Panc1 (cell line): ENCODE results near the gene BCL2L11. TPM values are rescaled to one million over a fixed set of nuclear protein-coding genes. Genes with fewer than 3 reads are reported as not detected.

Source experiments
- ATAC-seq: fragments of 200-7000 bp; cut with Tn5 transposase; 2 replicates; pipeline ENCODE4 v1.9.1; 2020; ENCODE audit warnings: mild to moderate bottlenecking, moderate library complexity
- BruUV-seq: library from RNA; stranded (reverse); fragments of 400-500 nt; replicated peaks from 2 replicates; lab custom pipeline; 2021; lab: Mats Ljungman, UMichigan
- CTCF ChIA-PET: fragments of 300-600 bp; sonication (Branson Sonifier 250); formaldehyde crosslinking; loops from one replicate; lab custom pipeline; 2022; ENCODE audit warnings: antibody characterized with exemption; lab: Charles Lee
- POLR2A ChIA-PET: fragments of 300-600 bp; sonication (Branson Sonifier 250); formaldehyde crosslinking; loops from one replicate; lab custom pipeline; 2022; ENCODE audit warnings: antibody characterized with exemption; lab: Charles Lee
- DNase-seq: peaks from one replicate; pipeline ENCODE4 v3.0.0-alpha.2; 2010; ENCODE audit warnings: low read depth, low spot score
- H3K27ac ChIP-seq: 2 replicates; pipeline ENCODE4 v1.5.1; 2011; ENCODE audit warnings: mild to moderate bottlenecking, low read length, inconsistent platforms
- H3K27me3 ChIP-seq: fragments of 200-500 bp; sonication (Bioruptor generic); 2 replicates; pipeline ENCODE4 v1.6.0; 2014; ENCODE audit warnings: low read length, inconsistent platforms; ENCODE audit not compliant: control insufficient read depth, insufficient read depth
- H3K36me3 ChIP-seq: fragments of 200-500 bp; sonication (Bioruptor generic); 2 replicates; pipeline ENCODE4 v1.5.1; 2014; ENCODE audit warnings: inconsistent platforms, mild to moderate bottlenecking, low read length, moderate library complexity; ENCODE audit not compliant: control insufficient read depth, insufficient read depth
- H3K4me1 ChIP-seq: 2 replicates; pipeline ENCODE4 v1.5.1; 2011; ENCODE audit warnings: inconsistent platforms, mild to moderate bottlenecking, low read length, moderate library complexity; ENCODE audit not compliant: control insufficient read depth, insufficient read depth
- H3K4me3 ChIP-seq, 2 experiments: 2 replicates each; pipeline ENCODE4 v1.5.1; 2011 to 2012; ENCODE audit warnings: low read depth in 2 of 2, low read length in 2 of 2, mild to moderate bottlenecking in 2 of 2, inconsistent platforms in 1 of 2, moderate library complexity in 1 of 2
- H3K9me3 ChIP-seq: fragments of 200-500 bp; sonication (Bioruptor generic); 2 replicates; pipeline ENCODE4 v1.5.1; 2014; ENCODE audit warnings: low read depth, mild to moderate bottlenecking, inconsistent platforms, low read length, moderate library complexity; ENCODE audit not compliant: control insufficient read depth, insufficient read depth
- CTCF ChIP-seq: fragments of 450-650 bp; IDR thresholded peaks from 2 replicates; pipeline ENCODE4 v1.5.1; 2017; ENCODE audit warnings: mild to moderate bottlenecking
- POLR2AphosphoS5 ChIP-seq: IDR thresholded peaks from 2 replicates; pipeline ENCODE4 v1.6.1; 2012; ENCODE audit warnings: mild to moderate bottlenecking, low read depth, low read length, moderate library complexity
- REST ChIP-seq, 2 experiments: IDR thresholded peaks; 2 replicates each; pipeline ENCODE4 v1.6.1; 2011 to 2012; ENCODE audit warnings: low read depth in 2 of 2, control low read depth in 1 of 2, low read length in 1 of 2, mild to moderate bottlenecking in 1 of 2, moderate library complexity in 1 of 2; ENCODE audit not compliant: insufficient read depth in 1 of 2
- SIN3A ChIP-seq: IDR thresholded peaks from 2 replicates; pipeline ENCODE4 v1.6.1; 2012; ENCODE audit warnings: low read depth, mild to moderate bottlenecking, low read length, moderate library complexity, borderline replicate concordance; ENCODE audit not compliant: insufficient read depth
- TCF7L2 ChIP-seq: IDR thresholded peaks from 2 replicates; pipeline ENCODE4 v1.6.1; 2011; ENCODE audit warnings: mild to moderate bottlenecking, low read depth, low read length, inconsistent platforms
- in situ Hi-C: cut with HindIII; loops from 2 replicates; pipeline ENCODE4 v1.10.0; 2016; ENCODE audit warnings: low sequenced_read_pairs, low pct_unique_long_range_greater_than_20kb
- intact Hi-C: fragments of 100-400 bp; cut with micrococcal nuclease; formaldehyde crosslinking; loops from one replicate; pipeline ENCODE4 v1.10.0; 2022; ENCODE audit not compliant: unreplicated experiment
- total RNA-seq: library from RNA; stranded (reverse); gene quantifications from one replicate; pipeline ENCODE4 v1.2.1, GENCODE V29; 2021; ENCODE audit not compliant: unreplicated experiment

Gene BCL2L11
- total RNA-seq, 1 experiment from 2014 or later: 43.8 TPM

GRCh38 chr2:111167076-111167862 lies 46.6 kb downstream of the BCL2L11 start:
- no peak overlapping the region for H3K27ac ChIP-seq
- intact Hi-C loops: no loop called here
- TF ChIP-seq CTCF (no peak), SIN3A (no peak), REST (IDR thresholded peaks at IDR 0.05; ENCODE audit: insufficient read depth in 1 of 2, low read depth in 2 of 2, low read length in 1 of 2) (no peak), TCF7L2 (no peak), POLR2AphosphoS5 (no peak)
- H3K4me3 ChIP-seq: no peak overlapping the region
- H3K27me3 ChIP-seq: no peaks in the 10 kb centered on the region
- DNase-seq (no peak), ATAC-seq (no peak)
- in situ Hi-C loops: no loop called here
- CTCF ChIA-PET: no interaction called here
- H3K36me3 ChIP-seq: peaks cover 5% of the 10 kb centered on the region
- BruUV-seq: TSS peak; percentile 39
- POLR2A ChIA-PET: no interaction called here
- peaks cover 19% of the 10 kb centered on the region for H3K4me1 ChIP-seq
- no peaks in the 10 kb centered on the region for H3K9me3 ChIP-seq

- ChIA-PET POLR2A (no interaction called here), CTCF (no interaction called here)
- DNase-seq (no peak), ATAC-seq (no peak)
- Histone ChIP-seq H3K36me3 (peaks cover 5% of the 10 kb centered on the region), H3K4me3 (no peak overlapping the region), H3K4me1 (peaks cover 19% of the 10 kb centered on the region), H3K9me3 (no peaks in the 10 kb centered on the region), H3K27me3 (no peaks in the 10 kb centered on the region), H3K27ac (no peak overlapping the region)
- in situ Hi-C loops (no loop called here), intact Hi-C loops (no loop called here)
- BruUV-seq: no TSS peak
- TF ChIP-seq TCF7L2: no peak
- no peak for TF ChIP-seq REST (IDR thresholded peaks at IDR 0.05; ENCODE audit: insufficient read depth in 1 of 2, low read depth in 2 of 2, low read length in 1 of 2)
- no peak for TF ChIP-seq CTCF
- TF ChIP-seq POLR2AphosphoS5: no peak
- no peak for TF ChIP-seq SIN3A
Measured at GRCh38 chr2:111167863-111168162, 47.1 kb downstream of the BCL2L11 start.
